Raji (cell line): ENCODE results near the gene MYL12B.

Experiments used
- POLR2A ChIP-seq: IDR thresholded peaks from 2 replicates; pipeline ENCODE4 v1.6.1; 2011; ENCODE audit warnings: low read depth, low read length, control low read depth; ENCODE audit not compliant: insufficient read depth

Gene MYL12B

GRCh38 chr18:3297025-3297984 is 35.4 kb downstream of the MYL12B start:
- TF ChIP-seq POLR2A, result peak; percentile 61; the same call in 1 of the 2 replicates

- TF ChIP-seq POLR2A, result no peak
Observed at GRCh38 chr18:3304832-3305231, 42.9 kb downstream of the MYL12B start.

- TF ChIP-seq POLR2A, result no peak
Observed at GRCh38 chr18:3305354-3305762, 43.4 kb downstream of the MYL12B start.

DNA sequence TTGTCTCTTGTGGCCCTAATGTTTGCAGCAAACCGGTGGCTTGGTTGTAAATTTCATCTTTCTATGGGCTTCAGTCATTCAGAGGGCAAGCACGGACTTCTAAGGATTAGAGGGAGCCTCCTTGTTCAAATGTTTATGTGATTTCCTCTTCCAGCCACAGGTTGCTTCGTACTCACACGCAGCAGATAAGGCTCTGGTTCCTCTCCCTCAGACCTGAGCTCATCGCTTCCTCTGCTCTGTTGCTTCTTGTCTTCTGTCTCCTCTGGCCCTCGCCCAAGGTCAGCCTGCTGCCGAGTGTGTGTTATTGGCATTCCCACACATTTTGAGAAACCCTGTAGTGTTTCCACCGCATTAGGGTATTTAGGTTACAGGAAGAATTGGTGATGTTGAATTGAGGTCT is 44.0 kb downstream of the MYL12B start:
- TF ChIP-seq POLR2A, result no peak

DNA sequence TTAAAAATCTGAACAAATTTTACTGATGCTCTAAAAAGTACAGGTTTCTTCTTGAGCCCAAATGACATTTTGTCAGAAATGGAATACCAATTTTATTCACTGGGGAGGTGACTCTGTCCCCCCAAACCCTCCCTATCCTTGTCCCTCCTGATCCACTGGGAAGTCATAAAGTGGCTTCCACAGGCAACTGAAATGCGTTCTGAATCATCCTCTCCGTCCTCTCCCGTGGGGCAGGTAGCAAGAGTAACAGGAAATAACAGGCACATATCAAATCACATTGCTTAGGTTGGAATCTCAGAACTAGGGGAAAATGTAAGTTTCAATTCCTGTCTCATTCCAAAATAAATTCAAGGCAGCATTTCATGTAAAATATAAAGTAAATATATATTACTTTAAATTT is 44.5 kb downstream of the MYL12B start:
- no peak for TF ChIP-seq POLR2A

GRCh38 chr18:3313685-3314084 is 51.8 kb downstream of the MYL12B start:
- TF ChIP-seq POLR2A, result no peak

DNA sequence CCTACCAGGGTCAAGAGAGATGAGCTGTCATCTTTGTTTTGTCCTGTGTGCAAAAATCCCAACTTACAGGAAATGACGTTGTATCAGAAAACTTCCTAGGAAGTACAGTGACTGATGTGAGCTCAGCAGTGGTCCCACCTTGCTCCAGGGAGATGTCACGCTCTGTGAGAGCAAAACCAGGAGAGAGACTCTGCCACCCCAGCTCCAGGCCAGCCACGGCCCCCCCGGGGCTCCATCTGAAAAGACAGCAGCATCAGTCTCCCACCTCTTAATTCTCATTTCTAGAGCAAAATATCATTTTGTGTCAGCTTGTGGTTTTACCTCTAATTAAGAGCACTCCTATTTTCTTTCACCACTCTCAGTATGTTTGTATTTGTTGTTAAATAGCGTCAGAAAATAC is 57.5 kb downstream of the MYL12B start:
- TF ChIP-seq POLR2A, result no peak

DNA sequence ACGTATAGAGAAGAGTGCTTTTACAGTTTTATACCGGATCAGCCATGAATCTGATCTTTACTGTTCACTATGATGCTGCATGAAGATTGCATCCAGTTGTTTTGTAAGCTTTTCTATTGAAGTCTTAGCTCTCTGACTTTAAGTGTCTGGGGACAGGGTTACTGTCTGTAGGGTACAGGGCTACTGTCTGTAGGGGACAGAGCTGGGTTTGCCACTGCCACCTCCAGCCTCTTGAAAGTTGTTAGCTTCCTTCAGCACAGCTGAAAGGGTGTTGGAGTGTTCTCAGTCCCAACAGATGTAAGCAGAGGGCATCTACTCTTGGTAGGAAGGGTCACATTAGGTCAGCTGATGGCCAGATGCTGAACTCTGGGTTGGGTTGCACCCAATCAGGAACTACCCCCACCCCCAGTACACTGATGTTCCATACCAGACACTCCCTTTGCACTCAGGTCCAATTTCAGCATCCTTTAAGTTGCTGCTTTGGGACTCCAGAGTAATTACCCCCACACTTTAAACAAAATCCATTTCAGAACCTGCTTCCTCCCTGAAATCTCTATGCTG is 58.0 kb downstream of the MYL12B start:
- TF ChIP-seq POLR2A, result no peak

- TF ChIP-seq POLR2A, result no peak
Observed at GRCh38 chr18:3321133-3321812, 59.3 kb downstream of the MYL12B start.

- TF ChIP-seq POLR2A, result no peak
Observed at GRCh38 chr18:3323900-3324299, 62.0 kb downstream of the MYL12B start.
